DOHH2 (cell line): ENCODE data around the gene DESI1.
"Not testable (repeated sequence)": the region's sequence is repeated elsewhere in the genome, so short reads cannot be mapped to it uniquely, and the experiment has no call there.

Experiments
- H3F3A ChIP-seq: fragments of 200-600 bp; sonication (generic), shearing (Covaris generic); 2 replicates; pipeline ENCODE4 v1.6.0; 2016; ENCODE audit warnings: antibody characterized with exemption, mild to moderate bottlenecking; ENCODE audit not compliant: control insufficient read depth, insufficient read depth
- H3K27ac ChIP-seq: fragments of 200-600 bp; sonication (generic); 2 replicates; pipeline ENCODE4 v1.5.1; 2014; ENCODE audit warnings: low read depth, mild to moderate bottlenecking, low read length, moderate library complexity
- H3K27me3 ChIP-seq: fragments of 200-600 bp; sonication (generic); 2 replicates; pipeline ENCODE4 v1.6.1; 2014; ENCODE audit warnings: mild to moderate bottlenecking, low read length, mixed read lengths; ENCODE audit not compliant: control insufficient read depth
- H3K36me3 ChIP-seq: fragments of 200-600 bp; sonication (generic); 2 replicates; pipeline ENCODE4 v1.6.1; 2014; ENCODE audit warnings: mild to moderate bottlenecking, low read length, moderate library complexity, mixed read lengths; ENCODE audit not compliant: control insufficient read depth
- H3K4me1 ChIP-seq: fragments of 200-600 bp; sonication (generic); 2 replicates; pipeline ENCODE4 v1.6.1; 2014; ENCODE audit warnings: mild to moderate bottlenecking, low read length, mixed read lengths; ENCODE audit not compliant: control insufficient read depth
- H3K4me2 ChIP-seq: fragments of 200-600 bp; sonication (generic); 2 replicates; pipeline ENCODE4 v1.6.0; 2014; ENCODE audit warnings: mild to moderate bottlenecking, low read length, moderate library complexity
- H3K4me3 ChIP-seq: fragments of 200-600 bp; sonication (generic); 2 replicates; pipeline ENCODE4 v1.5.1; 2014; ENCODE audit warnings: mild to moderate bottlenecking, low read length, mixed read lengths
- H3K79me2 ChIP-seq: fragments of 200-600 bp; sonication (generic); 2 replicates; pipeline ENCODE4 v1.6.1; 2014; ENCODE audit warnings: mild to moderate bottlenecking, low read length, mixed read lengths; ENCODE audit not compliant: control insufficient read depth
- H3K9me2 ChIP-seq: fragments of 200-600 bp; sonication (generic); replicated peaks from 2 replicates; pipeline ENCODE4 v1.6.1; 2014; ENCODE audit warnings: mild to moderate bottlenecking, low read length, mixed read lengths; ENCODE audit not compliant: control insufficient read depth
- H3K9me3 ChIP-seq: fragments of 200-600 bp; sonication (generic); 2 replicates; pipeline ENCODE4 v1.6.1; 2014; ENCODE audit warnings: antibody characterized with exemption, low read length, mixed read lengths; ENCODE audit not compliant: control insufficient read depth, insufficient read depth
- H4K20me1 ChIP-seq: fragments of 200-600 bp; sonication (generic); 2 replicates; pipeline ENCODE4 v1.6.0; 2014; ENCODE audit warnings: low read depth, mild to moderate bottlenecking, antibody characterized with exemption, low read length, moderate library complexity; ENCODE audit not compliant: control insufficient read depth, insufficient read depth
- CTCF ChIP-seq: fragments of 200-600 bp; sonication (generic); IDR thresholded peaks from one replicate; pipeline ENCODE4 v1.5.1; 2014; ENCODE audit warnings: antibody characterized with exemption, mild to moderate bottlenecking, low read depth, low read length; ENCODE audit not compliant: poor library complexity, severe bottlenecking
- EZH2phosphoT487 ChIP-seq: fragments of 200-600 bp; sonication (generic); IDR thresholded peaks from 2 replicates; pipeline ENCODE4 v1.6.1; 2017; ENCODE audit warnings: borderline replicate concordance, mild to moderate bottlenecking, antibody characterized with exemption, low read length, moderate library complexity, mixed read lengths

DESI1 gene

GRCh38 chr22:41596776-41597634 is 23.8 kb downstream of the DESI1 start:
- Histone ChIP-seq H3K4me3 (no peak overlapping the region), H3K79me2 (no peaks in the 10 kb centered on the region), H3K4me1 (no peaks in the 10 kb centered on the region), H3F3A (0 out of 2 replicates have a peak, but pooled peaks cover 2% of the 10 kb centered on the region), H3K27me3 (no peaks in the 10 kb centered on the region), H3K9me3 (no peaks in the 10 kb centered on the region), H3K4me2 (no peak overlapping the region), H3K36me3 (peaks cover 19% of the 10 kb centered on the region), H3K27ac (no peak overlapping the region), H3K9me2 (no peaks in the 10 kb centered on the region), H4K20me1 (peaks cover 8% of the 10 kb centered on the region; the same call in 1 of the 2 replicates)
- peak; percentile 79 for TF ChIP-seq CTCF
- TF ChIP-seq EZH2phosphoT487, result no peak

GRCh38 chr22:41595703-41596102 is 25.1 kb downstream of the DESI1 start:
- Histone ChIP-seq H3K27me3 (no peaks in the 10 kb centered on the region), H3K27ac (no peak overlapping the region), H3K4me3 (no peak overlapping the region), H3K79me2 (no peaks in the 10 kb centered on the region), H3K9me2 (no peaks in the 10 kb centered on the region), H3K9me3 (no peaks in the 10 kb centered on the region), H3K4me1 (no peaks in the 10 kb centered on the region), H3K4me2 (no peak overlapping the region), H3K36me3 (peaks cover 13% of the 10 kb centered on the region), H3F3A (0 out of 2 replicates have a peak, but pooled peaks cover 2% of the 10 kb centered on the region), H4K20me1 (peaks cover 8% of the 10 kb centered on the region; the same call in 1 of the 2 replicates)
- TF ChIP-seq EZH2phosphoT487, result no peak
- TF ChIP-seq CTCF, result no peak

- not testable (repeated sequence) for H3K9me2 ChIP-seq, H3K9me3 ChIP-seq
Observed at GRCh38 chr22:41593336-41593960, 27.4 kb downstream of the DESI1 start.

More at GRCh38 chr22:41593336-41593960, 27.4 kb downstream of the DESI1 start:
- not testable (repeated sequence) for H3K4me2 ChIP-seq, H3K27ac ChIP-seq, H3F3A ChIP-seq, H3K27me3 ChIP-seq, H3K4me3 ChIP-seq, H3K36me3 ChIP-seq, H4K20me1 ChIP-seq, H3K79me2 ChIP-seq
- peaks cover 14% of the 10 kb centered on the region for H3K4me1 ChIP-seq
